ENCODE measurements around the gene GPD2. TPM values are rescaled to one million over a fixed set of nuclear protein-coding genes. Genes with fewer than 3 reads are reported as not detected.

The GPD2 gene
- 10 to 100 TPM; 18.5 to 22.2 (median 20.6) TPM for polyA plus RNA-seq (ENCODE audit: insufficient read length in 4 of 4)

DNA sequence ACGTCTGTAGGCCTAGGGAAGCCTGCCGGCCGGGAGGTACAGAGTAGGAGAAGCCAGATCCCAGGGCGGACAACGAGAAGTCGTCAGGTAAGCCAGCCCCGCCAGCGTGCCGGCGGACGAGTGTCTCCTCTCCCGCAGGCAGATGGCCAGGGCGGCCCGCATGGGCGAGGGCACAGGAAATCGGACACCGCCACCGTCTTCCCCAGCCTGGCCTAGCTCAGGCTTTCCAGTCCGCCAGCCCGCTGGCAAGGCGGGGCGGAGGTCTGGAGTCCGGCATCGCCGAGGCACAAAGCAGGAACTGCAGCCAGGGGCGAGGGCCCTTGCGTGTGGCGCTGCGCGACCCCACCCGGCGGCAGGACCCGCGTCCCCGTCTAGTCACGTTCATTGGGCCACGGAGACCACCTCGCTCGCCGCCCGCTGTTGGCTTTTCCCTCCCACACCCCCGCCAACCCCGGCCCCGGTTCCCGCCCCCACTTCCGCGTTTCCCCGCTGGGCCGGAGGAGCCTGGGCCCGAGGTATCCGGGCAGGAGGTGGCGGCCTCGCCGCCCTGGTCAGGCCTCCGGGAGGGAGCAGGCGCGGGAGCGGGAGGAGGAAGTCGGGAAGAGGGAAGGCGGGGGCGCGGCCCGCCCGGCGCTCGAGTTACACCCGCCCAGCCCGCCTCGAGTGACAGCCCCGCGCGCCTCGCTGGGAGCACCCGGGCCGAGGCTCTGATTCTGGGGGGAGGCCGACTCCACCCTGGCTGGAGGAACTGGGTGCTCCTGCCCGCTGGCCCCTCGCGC is at the start of gene GPD2:
Gene GPD2 (plus strand): TSS at position 662 of the 779 bp plus-strand sequence. CDS start 39,727 bp downstream, outside the sequence.
- DNase-seq (ENCODE audit: low read depth in 4 of 4, low spot score in 2 of 4), result peak; percentile 58 to 84 (median 76)

DNA sequence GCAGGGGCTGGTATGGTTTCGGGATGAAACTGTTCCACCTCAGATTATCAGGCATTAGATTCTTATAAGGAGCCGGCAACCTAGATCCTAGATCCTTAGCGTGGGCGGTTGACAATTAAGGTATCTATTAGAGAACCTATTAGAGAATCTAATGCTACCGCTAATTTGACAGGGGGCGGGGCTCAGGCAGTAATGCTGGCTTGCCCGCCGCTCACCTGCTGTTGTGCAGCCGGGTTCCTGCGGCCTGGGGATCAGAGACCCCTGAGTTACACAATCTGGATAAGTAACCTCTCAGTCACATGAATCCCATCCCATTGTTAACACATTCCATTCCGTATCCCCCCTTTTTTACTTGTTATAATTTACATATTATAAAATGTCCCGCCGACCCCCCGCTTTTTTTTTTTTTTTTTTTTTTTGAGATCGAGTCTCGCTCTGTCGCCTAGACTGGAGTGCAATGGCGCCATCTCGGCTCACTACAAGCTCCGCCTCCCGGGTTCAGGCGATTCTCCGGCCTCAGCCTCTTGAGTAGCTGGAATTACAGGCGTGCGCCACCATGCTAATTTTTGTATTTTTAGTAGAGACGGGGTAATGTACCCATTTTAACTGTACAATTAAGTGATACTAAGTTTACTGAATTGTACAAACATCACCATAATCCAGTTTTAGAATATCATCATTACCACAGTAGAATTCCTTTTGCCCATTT is 42.0 kb upstream of the GPD2 start:
- DNase-seq (ENCODE audit: low read depth in 4 of 4, low spot score in 2 of 4), result no peak

DNA sequence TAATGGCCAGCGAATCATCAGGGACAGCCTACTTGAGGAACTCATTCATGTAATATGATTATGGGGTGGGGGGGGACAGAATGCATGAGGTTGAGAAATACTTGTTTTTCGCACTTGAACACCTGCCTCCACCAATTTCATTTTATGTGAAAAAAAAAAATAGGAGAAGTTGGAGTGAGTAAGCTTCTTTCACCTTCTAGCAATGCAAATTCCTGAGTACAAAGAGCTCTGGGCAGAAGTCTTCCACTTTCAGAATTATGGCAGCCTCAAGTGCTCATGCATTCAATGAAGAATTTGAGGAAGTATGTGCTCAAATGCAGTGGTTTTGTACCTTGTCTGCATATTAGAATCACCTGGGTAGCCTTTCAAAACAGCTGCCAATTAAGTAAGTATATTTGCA is 40.1 kb upstream of the GPD2 start:
- no peak for DNase-seq (ENCODE audit: low read depth in 4 of 4, low spot score in 2 of 4)

DNA sequence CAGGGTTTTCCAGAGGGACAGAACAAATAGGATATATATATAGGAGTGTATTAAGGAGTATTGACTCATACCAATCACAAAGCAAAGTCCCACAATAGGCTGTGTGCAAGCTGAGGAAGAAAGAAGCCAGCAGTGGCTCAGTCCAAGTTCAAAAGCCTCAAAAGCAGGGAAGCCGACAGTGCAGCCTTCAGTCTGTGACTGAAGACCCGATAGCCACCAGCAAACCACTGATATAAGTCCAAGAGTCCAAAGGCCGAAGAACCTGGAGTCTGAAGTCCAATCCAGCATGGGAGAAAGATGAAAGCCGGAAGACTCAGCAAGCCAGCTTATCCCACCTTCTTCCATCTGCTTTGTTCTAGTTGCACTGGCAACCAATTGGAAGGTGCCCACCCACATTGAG is 39.0 kb upstream of the GPD2 start:
- no peak for DNase-seq (ENCODE audit: low read depth in 4 of 4, low spot score in 2 of 4)

DNA sequence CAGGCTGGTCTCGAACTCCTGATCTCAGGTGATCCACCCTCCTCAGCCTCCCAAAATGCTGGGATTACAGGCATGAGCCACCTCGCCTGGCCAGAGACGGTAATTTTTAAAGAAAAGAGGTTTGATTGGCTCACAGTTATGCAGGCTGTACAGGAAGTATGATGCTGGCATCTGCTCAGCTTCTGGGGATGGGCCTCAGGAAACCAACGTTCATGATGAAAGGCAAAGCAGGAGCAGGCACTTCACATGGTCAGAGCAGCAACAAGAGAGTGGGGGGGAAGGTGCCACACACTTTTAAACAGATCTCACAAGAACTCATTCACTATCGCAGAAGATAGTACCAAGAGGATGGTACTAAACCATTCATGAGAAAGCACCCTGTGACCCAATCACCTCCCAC is 38.0 kb upstream of the GPD2 start:
- no peak for DNase-seq (ENCODE audit: low read depth in 4 of 4, low spot score in 2 of 4)

DNA sequence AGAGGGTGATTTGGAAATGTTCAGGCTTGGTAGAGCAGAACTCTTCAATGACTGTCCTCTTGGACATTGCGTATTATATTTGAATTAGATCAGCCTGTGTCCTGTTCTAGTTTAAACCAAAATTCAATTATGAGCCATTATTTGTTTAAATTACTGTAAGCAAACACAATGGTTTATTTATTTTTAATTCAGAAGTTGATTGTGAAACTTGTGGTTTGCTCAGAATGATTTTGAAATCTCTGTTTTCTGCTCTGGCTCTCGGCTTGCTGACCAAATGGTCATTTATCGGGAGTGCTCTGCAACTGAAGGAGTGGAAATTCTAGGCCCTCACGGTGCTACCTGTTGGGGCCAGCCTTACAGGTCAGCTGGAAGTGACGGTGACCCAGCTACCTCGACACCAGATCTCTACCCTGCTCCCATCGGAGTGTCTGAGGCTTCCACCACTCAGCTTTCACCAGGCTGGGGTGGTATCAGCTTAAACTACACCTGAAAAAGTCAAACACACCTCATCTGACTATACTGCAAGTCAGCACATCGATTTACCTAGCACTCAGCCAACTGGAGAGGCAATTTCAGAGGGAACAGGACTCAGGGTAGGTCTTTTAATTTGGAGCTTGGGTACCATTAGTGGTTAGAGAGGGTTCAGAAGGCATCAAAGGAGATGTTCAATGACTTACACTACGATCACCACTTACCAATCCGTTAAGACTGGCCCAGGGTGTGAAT is 36.8 kb upstream of the GPD2 start:
- no peak for DNase-seq (ENCODE audit: low read depth in 4 of 4, low spot score in 2 of 4)

DNA sequence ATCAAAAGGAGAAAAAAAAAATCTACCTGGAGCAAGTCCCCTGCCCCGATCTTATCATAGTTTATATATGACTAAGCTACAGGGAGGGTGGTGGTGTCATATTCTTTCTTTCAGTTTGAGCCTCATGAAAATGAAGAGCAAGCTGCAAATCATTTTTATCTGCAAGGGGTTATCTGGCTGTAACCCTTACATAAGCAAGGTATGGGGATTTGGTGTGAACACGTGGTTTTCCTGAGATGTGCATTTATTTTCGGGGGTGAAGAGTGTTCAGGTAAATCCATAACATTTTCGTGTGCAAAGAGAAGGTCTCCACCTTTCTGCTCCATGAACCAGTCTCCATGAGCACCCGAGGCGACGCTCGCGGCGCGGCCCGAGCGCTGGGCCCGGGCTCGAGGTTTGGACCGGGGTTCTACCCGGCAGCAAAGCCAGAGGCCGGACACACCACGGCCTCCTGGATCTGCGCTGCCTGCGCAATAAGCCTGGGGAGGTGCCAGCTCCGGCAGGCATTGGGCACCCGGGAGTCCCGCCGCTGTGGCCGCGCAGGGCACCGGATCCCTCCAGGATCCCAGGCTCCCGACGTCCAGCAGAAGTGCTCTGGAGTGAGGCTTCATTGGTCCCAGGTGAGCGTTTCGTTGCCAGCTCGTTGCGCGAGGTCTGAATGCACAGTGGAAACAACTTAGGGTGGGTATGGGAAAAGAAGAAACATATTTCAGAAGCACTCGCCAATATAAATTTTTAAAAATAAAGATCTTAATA is 36.1 kb upstream of the GPD2 start:
- DNase-seq (ENCODE audit: low read depth in 4 of 4, low spot score in 2 of 4), result peak; percentile 11 to 81 (median 72)

DNA sequence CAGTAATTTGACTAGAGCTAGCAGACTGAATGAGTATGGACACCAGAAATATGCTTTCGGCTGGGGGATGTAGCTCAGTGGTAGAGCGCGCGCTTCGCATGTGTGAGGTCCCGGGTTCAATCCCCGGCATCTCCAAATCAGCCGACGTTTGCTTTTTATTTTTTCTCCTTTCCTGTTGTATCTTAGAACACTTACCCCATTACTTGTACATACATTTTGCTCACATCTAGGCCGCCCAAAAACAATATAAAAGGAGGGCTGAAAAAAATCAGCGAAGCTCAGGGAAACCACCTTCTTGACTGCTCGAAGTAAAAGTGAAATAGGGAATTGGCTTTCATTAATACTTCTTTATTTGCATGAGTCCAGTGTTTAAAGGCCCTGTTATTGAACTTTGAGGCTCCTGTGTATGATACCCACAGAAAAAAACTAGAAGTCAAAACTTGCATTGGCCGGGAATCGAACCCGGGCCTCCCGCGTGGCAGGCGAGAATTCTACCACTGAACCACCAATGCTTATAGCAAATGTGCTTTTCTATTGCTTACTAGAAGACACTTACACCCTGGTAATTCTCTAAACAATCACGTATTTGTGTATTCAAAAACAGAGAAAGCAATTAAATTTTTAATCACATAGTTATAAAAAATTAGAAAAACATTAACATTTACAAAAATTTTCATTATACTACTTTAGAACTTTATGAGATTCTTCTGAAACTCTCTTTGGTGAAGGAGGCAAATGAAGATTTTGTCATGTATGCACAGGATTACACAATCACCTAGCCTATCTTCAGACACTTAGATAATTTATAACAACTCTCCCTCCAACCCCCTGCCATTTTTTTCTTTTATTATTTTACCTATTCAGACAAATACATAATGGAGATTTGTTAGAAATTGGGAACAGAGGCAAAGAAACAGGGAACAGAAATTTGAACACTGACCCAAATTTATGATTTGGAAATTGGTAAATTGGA is 35.2 kb upstream of the GPD2 start:
- peak; percentile 55 to 89 (median 71) for DNase-seq (ENCODE audit: low read depth in 4 of 4, low spot score in 2 of 4)

DNA sequence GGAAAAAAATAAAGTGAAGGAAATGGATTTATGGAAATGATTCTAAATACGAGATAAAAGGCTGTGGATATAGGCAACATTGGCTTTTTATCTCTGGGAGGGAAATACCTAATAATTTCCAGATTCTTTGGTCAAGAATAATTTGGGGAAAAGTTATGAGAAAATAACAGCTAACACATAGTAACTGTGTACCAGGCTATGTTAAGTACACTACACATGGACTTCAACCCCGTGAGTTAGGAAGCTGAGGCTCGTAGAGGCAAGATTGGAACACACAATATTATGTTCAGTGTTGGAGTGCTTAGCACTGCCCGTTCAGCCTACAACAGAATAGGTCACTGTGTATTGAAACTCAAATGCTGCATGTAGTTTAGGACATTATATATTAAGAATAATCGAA is 34.3 kb upstream of the GPD2 start:
- DNase-seq (ENCODE audit: low read depth in 4 of 4, low spot score in 2 of 4), result no peak

DNA sequence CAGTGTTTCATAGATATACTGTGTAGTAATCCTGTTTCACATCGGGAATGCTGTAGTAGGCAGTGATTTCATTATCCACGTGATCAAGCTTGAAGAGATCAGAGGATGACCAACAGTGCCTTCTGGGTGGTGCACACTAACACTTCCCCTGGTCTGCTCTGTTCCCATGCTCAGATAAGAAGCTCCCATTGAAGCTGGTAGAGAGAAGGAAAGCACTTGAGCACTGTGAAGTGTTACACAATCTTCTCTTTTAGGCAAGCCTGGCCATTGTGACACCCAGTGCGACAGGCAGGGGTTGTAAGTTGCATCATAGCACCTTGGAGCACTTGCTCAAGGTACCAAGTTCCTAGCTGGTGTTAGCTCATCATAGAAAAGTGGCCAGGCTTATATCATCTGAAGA is 30.6 kb upstream of the GPD2 start:
- no peak for DNase-seq (ENCODE audit: low read depth in 4 of 4, low spot score in 2 of 4)

DNA sequence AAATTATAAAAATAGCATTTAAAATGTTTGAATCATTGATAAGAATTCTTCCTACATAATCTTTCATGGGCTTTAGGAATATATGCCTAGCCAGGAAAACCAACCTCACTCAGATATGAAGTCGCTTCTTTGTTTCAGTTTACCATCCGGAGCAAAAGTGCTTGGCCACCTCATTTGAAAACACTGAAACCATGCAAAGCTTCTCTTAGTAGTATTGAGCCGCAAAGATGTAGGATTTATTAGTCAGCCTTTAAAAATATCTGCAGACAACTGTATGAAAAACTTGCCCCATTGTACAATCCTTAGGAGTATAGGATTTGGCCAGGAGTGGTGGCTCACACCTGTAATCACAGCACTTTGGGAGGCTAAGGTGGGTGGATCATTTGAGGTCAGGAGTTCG is 24.3 kb upstream of the GPD2 start:
- no peak for DNase-seq (ENCODE audit: low read depth in 4 of 4, low spot score in 2 of 4)

DNA sequence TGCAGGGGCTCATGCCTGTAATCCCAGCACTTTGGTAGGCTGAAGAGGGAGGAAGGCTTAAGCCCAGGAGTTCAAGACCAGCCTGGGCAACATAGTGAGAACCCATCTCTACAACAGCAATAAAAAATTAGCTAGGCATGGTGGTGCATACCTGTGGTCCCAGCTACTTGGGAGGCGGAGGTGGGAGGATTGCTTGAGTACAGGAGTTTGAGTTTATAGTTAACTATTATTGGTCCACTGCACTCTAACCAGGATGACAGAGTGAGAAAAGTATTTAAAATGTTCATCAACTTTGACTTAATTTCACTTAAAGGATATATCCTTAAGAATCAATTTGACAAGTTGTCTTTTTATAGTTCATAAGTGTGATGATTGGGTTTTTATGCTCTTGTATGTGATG is 14.3 kb upstream of the GPD2 start:
- no peak for DNase-seq (ENCODE audit: low read depth in 4 of 4, low spot score in 2 of 4)

DNA sequence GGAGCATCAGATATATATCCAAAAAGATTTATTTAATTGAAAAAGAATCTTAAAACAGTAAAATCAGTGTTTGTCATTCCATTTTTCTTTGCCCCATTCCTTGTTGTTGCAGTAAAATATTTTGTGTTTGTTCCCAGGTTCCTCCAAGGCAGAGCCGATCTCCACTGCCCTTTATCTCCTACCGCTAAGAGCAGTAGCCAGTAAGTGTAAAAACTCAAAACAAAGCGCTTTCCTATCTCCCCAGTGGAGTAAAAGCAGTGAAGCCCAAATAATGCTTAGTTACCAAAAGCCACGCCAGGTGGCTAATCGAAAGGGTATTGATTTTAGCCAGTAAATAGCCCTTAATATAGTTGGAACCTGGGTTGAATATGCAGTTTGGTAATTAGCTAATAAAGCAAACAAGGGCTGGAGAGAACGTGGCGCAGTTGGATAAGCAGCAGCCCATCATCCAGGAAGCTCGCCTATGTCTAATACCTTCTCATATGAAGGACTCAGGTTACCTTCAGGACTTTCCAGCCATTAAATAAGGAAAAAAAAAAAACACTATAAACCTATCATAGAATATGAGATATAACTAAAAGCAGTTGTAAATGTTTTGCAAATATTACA is 12.4 kb upstream of the GPD2 start:
- no peak for DNase-seq (ENCODE audit: low read depth in 4 of 4, low spot score in 2 of 4)

DNA sequence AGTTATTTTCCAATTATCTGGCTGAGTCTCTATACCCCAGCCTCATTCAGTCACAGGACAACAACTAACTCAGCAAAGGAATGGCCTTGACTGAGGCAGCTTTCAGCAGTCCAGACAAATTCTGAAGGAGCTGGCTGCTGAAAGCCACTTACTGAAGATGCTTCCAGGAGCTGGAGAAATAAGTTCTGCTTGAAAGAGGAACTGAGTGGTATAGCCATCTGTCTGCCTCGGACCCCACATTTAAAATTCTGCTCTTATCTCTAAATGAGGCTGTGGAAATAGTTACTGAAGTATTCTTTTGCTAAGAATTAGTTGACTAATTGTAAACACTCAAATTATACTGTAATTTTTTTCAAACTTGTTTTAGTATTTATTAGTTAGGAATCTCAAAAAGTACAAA is 9.1 kb upstream of the GPD2 start:
- DNase-seq (ENCODE audit: low read depth in 4 of 4, low spot score in 2 of 4), result no peak

DNA sequence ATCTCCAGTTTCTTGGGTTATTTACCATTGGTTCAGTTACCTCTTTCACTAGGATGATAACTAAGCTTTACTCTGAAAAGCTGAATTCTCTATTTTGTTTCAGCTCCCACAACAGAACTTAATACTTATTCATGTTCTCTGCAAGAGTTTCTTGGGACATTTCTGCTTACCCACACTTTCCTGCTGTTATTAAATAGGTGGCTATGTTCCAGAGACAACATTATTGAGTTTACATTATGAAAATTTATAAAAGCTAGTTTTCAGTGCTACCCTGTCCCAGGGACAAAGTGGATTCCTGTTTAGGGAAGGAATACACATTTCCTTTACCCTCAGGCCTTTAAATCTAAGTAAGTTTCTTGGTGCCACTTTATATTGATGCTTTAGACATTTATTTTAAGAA is 7.0 kb upstream of the GPD2 start:
- no peak for DNase-seq (ENCODE audit: low read depth in 4 of 4, low spot score in 2 of 4)

DNA sequence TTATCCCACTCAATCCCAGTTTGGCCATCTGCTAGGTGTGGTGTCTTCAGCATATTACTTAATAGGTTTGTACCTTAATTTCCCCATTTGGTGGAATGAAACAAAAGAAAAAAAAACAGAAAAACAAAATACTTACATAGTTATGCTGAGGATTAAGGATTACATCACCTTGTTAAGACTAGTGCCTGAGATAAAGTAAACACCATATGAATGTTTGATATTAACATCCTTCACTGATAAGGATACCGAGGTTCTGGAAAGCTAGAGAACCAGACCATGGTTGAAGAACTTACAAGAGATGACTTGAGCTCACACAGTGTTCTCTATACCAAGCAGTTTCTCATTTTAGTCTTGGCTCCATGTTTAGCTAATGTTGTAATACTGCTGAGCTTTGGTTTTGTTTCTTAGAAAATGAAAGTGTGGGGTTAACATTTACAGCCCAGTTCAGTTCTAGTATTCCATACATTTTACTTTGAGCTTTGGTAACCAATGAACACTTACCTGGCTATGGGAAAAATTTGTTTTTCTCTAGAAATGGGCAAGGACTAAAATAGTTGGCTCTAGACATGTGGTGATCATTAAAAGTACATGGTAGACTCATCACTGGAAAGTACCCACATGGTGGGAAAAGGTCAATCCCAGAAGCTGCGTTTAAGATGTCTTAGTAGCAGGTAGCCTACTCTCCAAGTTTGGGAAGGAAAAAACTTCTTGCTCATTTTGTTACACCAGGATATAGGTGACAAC is 5.8 kb upstream of the GPD2 start:
- DNase-seq (ENCODE audit: low read depth in 4 of 4, low spot score in 2 of 4), result no peak

DNA sequence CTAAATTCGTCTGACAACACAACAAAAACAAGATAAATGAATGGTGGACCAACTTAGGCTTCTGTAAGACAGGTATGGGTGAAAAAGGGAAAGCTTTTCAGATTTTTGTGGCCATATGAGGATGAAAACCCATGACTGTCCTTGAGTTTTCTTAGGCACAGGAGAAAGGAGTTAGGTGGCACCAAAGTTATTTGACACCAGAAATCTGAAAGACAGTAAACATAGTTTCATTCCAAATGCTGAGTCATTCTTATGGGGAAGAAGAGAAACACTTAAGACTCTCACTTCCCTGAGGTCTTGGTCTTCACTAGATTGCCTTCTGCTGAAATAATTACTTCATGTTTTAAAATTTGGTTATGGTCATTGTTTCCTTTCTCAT is 5.2 kb upstream of the GPD2 start:
- DNase-seq (ENCODE audit: low read depth in 4 of 4, low spot score in 2 of 4), result no peak

DNA sequence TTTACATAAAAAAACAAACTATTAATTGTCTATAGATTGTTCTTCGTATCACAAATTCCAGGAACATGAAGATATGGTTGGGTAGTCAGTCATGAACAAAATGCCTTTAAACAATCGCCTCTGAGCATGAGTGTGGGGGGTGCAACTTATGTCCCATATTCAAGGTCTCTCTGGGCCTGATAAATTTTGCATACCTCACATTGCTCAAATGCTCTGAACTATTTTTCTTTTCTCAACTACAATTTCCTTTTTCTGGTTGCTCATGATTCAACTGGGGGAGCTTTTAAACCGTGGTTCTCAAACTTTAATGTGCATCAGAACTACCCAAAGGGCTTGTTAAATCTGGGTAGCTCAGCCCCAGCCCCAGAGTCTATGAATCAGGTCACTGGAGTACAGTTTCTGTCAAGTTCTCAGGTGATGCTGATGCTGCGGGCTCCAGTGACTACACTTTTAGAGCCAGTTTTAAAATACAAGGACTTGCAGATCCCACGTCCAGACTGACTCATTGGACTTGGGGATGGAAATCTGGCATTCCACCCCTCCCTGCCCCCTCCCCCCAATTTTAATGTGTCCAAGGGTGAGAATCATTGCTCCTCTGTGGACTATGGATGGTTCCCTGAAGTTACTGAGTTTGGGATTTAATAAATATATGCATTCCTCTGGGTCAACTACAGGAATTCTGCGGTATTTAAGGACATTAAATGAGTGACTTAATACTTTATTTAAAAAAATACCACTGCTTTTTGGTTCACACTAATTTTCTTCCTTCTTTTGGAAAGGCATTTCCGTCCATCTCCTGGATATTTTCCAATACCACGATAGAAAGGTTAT is 1.5 kb upstream of the GPD2 start:
- DNase-seq (ENCODE audit: low read depth in 4 of 4, low spot score in 2 of 4), result peak in 1 of 4 donors; percentile 8
